ENCODE results near the gene SH3YL1.

DNA sequence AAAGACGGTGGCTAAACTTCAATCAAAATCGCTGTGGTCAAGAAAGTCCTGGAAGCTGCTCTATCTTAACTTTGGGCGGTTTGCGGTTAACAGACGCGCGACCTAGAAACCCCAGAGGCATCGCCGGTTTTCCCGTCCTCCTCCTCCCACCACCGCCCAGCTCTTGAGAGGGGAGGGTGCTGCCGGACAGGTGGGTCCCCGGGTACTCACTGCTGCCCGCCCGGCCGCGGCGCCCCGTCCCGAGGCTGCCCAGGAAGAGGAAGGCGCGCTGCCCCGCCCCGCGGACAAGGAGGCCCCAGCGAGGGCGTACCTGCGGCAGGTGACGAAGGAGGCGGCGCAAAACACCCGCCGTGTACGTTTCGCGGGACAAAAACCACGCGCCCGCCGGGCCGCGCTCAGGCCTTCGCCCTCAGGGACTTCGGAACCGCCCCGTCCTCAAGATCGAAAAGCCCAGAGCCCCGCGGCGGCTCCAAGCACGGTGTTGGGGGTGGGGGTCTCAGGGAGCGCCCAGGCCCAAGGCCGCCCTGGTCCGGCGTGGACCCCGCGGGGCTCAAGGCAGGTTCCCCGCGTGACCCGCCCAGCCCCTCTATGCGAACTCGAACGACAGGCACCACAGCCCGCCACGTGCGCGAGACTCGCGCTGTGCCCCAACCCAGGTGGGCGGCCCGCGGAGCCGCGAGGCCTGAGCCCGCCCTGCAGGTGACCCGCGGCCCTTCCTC is at the start of gene SH3YL1:
- TF ChIP-seq, protein P1, sequence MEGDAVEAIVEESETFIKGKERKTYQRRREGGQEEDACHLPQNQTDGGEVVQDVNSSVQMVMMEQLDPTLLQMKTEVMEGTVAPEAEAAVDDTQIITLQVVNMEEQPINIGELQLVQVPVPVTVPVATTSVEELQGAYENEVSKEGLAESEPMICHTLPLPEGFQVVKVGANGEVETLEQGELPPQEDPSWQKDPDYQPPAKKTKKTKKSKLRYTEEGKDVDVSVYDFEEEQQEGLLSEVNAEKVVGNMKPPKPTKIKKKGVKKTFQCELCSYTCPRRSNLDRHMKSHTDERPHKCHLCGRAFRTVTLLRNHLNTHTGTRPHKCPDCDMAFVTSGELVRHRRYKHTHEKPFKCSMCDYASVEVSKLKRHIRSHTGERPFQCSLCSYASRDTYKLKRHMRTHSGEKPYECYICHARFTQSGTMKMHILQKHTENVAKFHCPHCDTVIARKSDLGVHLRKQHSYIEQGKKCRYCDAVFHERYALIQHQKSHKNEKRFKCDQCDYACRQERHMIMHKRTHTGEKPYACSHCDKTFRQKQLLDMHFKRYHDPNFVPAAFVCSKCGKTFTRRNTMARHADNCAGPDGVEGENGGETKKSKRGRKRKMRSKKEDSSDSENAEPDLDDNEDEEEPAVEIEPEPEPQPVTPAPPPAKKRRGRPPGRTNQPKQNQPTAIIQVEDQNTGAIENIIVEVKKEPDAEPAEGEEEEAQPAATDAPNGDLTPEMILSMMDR (conservative IDR thresholded peaks at IDR 0.05 in 1 of 2, IDR thresholded peaks at IDR 0.05 in 1 of 2; ENCODE audit: extremely low read depth in 1 of 2, insufficient read depth in 1 of 2, low read depth in 1 of 2, low read length in 2 of 2) = peak in 1 of 2 donors; percentile 3
- no peak for TF ChIP-seq EZH2 (IDR thresholded peaks at IDR 0.05; ENCODE audit: borderline replicate concordance, low read length)
